ENCODE measurements around the gene PTPRN2.

- TF ChIP-seq CTCF (IDR thresholded peaks at IDR 0.05 in 2 of 3, conservative IDR thresholded peaks at IDR 0.05 in 1 of 3; ENCODE audit: borderline replicate concordance in 1 of 3, insufficient read depth in 1 of 3, low read depth in 2 of 3, low read length in 2 of 3), result no peak
- TF ChIP-seq, protein P1, sequence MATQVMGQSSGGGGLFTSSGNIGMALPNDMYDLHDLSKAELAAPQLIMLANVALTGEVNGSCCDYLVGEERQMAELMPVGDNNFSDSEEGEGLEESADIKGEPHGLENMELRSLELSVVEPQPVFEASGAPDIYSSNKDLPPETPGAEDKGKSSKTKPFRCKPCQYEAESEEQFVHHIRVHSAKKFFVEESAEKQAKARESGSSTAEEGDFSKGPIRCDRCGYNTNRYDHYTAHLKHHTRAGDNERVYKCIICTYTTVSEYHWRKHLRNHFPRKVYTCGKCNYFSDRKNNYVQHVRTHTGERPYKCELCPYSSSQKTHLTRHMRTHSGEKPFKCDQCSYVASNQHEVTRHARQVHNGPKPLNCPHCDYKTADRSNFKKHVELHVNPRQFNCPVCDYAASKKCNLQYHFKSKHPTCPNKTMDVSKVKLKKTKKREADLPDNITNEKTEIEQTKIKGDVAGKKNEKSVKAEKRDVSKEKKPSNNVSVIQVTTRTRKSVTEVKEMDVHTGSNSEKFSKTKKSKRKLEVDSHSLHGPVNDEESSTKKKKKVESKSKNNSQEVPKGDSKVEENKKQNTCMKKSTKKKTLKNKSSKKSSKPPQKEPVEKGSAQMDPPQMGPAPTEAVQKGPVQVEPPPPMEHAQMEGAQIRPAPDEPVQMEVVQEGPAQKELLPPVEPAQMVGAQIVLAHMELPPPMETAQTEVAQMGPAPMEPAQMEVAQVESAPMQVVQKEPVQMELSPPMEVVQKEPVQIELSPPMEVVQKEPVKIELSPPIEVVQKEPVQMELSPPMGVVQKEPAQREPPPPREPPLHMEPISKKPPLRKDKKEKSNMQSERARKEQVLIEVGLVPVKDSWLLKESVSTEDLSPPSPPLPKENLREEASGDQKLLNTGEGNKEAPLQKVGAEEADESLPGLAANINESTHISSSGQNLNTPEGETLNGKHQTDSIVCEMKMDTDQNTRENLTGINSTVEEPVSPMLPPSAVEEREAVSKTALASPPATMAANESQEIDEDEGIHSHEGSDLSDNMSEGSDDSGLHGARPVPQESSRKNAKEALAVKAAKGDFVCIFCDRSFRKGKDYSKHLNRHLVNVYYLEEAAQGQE (IDR thresholded peaks at IDR 0.05; ENCODE audit: low read depth), result no peak
- no peak for TF ChIP-seq EZH2 (IDR thresholded peaks at IDR 0.05)
- TF ChIP-seq CEBPB (IDR thresholded peaks at IDR 0.05; ENCODE audit: low read depth), result no peak
These were observed 603.9 kb downstream of the PTPRN2 start for GRCh38 chr7:157983502-157984422.
